ENCODE measurements around the gene DIRAS1.

Gene DIRAS1

DNA sequence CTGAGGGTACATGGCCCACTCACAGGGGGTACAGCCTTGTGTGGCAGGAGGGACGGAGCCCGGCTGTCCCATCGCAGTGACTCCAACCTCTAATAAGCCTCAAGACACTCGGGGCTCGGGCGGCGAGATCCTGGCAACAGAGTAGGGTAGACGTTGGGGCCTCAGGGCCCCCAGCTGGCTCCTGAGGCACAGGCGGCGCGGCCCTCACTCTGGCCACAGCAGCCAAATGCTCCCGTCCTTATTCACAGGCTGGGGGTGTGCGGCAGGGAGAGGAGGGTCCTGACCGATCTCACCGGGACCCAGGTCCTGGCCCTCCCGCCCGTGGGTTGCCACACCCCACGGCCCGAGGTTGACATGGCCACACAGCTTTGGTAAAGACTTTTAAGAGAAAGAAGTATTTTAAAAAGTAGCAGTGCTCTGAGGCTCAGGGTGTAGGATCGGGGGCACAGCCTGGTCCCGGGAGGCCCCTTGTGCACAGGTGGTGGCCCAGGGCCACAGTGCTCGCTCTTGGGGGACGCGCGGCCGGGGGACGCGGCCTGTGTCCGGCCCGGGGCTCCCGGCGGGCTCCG, 11.1 kb upstream of the DIRAS1 start:
- ChIA-PET POLR2A (no interaction called here), CTCF (no interaction called here)
- TF ChIP-seq HDGF (IDR thresholded peaks at IDR 0.05; ENCODE audit: borderline replicate concordance) (no peak), NFRKB (IDR thresholded peaks at IDR 0.05) (no peak), FOXK2 (IDR thresholded peaks at IDR 0.05) (no peak)
- DNase-seq (ENCODE audit: extremely low spot score): no peak

DNA sequence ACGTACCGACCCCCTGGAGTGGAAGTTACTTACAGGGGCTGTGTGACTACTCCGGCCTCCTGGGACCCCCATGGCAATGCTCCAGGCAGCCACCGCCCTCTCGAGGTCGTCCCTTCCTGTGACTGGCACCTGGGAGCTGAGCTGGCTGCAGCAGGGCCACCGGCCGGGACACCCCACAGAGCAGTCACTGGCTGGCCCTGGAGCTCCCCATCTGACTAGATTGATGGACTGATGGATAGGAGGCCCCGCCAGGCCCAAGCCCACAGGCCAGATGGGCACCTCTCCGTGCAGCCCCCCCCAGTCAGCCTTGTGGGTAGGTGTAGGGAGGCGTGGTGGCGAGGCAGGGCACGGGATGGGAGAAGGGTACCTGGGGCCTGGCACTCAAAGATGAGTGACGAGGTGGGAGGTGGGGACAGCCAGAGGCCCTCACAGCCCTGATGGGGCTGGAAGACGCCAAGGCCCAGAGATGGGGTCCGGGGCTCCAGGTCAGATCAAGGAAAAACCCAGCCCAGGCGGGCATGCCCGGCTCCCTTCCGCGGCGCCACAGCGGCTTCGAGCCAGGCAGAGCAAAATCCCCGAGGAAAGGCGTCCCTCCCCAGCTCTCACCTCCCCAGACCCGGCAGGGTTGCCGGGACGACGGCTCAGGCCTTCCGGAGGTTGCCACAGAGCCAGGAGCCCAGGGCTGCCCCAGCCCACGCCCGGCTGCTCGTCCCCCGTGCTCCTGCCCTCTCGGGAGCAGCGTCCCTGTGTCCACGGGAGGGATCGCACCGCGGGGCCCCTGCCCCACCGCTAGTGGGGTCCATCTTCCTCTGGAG, 10.2 kb upstream of the DIRAS1 start:
- CTCF ChIA-PET: no interaction called here
- DNase-seq (ENCODE audit: extremely low spot score): no peak
- TF ChIP-seq ARNT (IDR thresholded peaks at IDR 0.05) (no peak), FOXK2 (IDR thresholded peaks at IDR 0.05) (no peak), BHLHE40 (IDR thresholded peaks at IDR 0.05; ENCODE audit: borderline replicate concordance) (no peak), HDGF (IDR thresholded peaks at IDR 0.05; ENCODE audit: borderline replicate concordance) (no peak), CTBP1 (IDR thresholded peaks at IDR 0.05; ENCODE audit: borderline replicate concordance) (no peak), NFRKB (IDR thresholded peaks at IDR 0.05) (no peak), FOXM1 (IDR thresholded peaks at IDR 0.05; ENCODE audit: borderline replicate concordance) (no peak), SP1 (IDR thresholded peaks at IDR 0.05) (no peak), ELF4 (IDR thresholded peaks at IDR 0.05) (no peak), SUZ12 (IDR thresholded peaks at IDR 0.05) (no peak), TARDBP (IDR thresholded peaks at IDR 0.05) (no peak), L3MBTL2 (conservative IDR thresholded peaks at IDR 0.05) (no peak), ZNF384 (IDR thresholded peaks at IDR 0.05) (no peak), FOXA1 (IDR thresholded peaks at IDR 0.05) (no peak)
- TF ChIP-seq, protein P1, sequence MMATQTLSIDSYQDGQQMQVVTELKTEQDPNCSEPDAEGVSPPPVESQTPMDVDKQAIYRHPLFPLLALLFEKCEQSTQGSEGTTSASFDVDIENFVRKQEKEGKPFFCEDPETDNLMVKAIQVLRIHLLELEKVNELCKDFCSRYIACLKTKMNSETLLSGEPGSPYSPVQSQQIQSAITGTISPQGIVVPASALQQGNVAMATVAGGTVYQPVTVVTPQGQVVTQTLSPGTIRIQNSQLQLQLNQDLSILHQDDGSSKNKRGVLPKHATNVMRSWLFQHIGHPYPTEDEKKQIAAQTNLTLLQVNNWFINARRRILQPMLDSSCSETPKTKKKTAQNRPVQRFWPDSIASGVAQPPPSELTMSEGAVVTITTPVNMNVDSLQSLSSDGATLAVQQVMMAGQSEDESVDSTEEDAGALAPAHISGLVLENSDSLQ (IDR thresholded peaks at IDR 0.05): no peak
- POLR2A ChIA-PET: no interaction called here

DNA sequence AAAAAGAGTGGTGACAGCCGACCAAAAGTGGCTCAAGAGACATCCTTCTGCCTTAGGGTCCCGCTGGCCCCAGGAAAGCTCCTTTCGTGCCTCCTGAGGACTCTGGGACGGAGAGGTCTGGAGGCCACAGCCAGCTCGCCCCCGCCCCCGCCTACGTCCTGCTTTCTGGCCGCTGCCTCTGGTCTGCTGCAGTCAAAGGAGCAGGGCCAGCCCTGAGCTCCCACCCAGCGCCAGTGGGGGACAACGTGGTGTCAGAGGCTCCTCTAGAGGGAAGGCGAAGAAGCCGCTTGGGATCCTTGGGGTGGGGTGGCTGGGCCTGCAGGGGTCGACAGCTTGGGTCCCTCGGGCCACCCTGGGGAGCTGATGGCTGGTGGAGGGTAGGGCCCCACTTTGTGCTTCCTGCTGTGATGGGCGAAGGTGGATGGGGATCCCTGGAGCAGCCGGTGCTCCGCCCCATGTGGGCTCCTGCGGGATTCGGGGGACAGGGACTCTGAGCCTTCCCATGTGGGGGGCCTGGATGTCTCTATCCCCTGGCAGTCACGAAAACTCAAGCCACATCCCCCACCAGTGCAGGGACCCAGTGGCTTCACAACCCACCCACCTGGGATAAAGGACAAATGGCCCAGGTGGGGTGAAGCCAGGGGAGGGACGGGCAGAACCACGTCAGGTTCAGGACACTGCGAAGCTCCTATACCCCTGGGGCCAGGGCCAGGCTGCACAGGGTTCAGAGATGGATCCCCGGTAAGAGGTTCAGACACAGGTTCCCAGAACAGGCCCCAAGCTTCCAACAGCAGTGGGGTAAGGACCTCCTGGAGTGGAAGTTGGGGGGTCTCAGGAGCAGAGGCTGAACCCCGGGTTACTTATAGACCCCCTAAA, 9.0 kb upstream of the DIRAS1 start:
- CTCF ChIA-PET: no interaction called here

DNA sequence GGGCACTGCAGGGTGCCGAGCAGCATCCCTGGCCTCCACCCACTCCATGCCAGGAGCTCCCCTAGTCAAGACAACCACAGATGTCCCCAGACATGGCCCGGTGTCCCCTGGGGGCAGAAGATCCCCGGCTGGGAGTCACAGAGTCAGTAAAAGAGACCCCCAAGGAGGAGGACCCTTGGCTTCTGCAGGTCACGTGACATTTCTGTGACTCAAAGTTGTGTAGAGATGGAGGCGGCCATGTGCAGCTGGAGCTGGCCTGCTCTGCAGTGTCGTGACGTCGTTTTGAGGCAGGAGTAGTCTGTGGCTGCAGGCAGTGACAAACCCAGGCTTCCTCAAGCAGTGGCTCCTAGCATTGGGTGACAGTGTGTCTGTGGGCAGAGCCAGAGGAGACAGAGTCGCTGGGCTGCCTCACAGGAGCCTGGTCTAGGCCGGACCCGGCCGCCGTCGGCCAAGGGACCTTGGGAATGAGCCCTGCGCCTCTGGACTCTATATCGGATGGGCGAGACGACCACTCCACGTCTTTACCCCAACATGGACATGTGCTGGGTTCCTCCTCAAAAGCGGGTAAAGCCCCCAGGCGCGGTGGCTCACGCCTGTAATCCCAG, 7.7 kb upstream of the DIRAS1 start:
- CTCF ChIA-PET: no interaction called here
- no peak for DNase-seq (ENCODE audit: extremely low spot score)
- no peak for TF ChIP-seq FOXK2 (IDR thresholded peaks at IDR 0.05)
- no peak for TF ChIP-seq FOXM1 (IDR thresholded peaks at IDR 0.05; ENCODE audit: borderline replicate concordance)
- TF ChIP-seq SUZ12 (IDR thresholded peaks at IDR 0.05): no peak
- no peak for TF ChIP-seq ELF4 (IDR thresholded peaks at IDR 0.05)
- TF ChIP-seq, protein P1 (IDR thresholded peaks at IDR 0.05): no peak
- TF ChIP-seq ZNF384 (IDR thresholded peaks at IDR 0.05): no peak
- no peak for TF ChIP-seq ARNT (IDR thresholded peaks at IDR 0.05)
- no peak for TF ChIP-seq LEF1 (IDR thresholded peaks at IDR 0.05; ENCODE audit: borderline replicate concordance)
- TF ChIP-seq FOXA1 (IDR thresholded peaks at IDR 0.05): no peak
- TF ChIP-seq CTBP1 (IDR thresholded peaks at IDR 0.05; ENCODE audit: borderline replicate concordance): no peak
- no peak for TF ChIP-seq HDGF (IDR thresholded peaks at IDR 0.05; ENCODE audit: borderline replicate concordance)
- POLR2A ChIA-PET: no interaction called here

More for the DNA sequence above, 9.0 kb upstream of the DIRAS1 start:
- POLR2A ChIA-PET: interaction anchor here (1.0 to 1.3 kb wide), 2 partner anchors 9 to 10 kb away, joined by 3 read pairs; no protein-coding TSS in a partner anchor
- TF ChIP-seq SP1 (IDR thresholded peaks at IDR 0.05) (no peak), FOXM1 (IDR thresholded peaks at IDR 0.05; ENCODE audit: borderline replicate concordance) (no peak), HDGF (IDR thresholded peaks at IDR 0.05; ENCODE audit: borderline replicate concordance) (no peak)
- DNase-seq (ENCODE audit: extremely low spot score): no peak

- ChIA-PET POLR2A (interaction anchor here (0.6 kb wide), 1 partner anchor 12 kb away, joined by 3 read pairs; no protein-coding TSS in a partner anchor), CTCF (no interaction called here)
- TF ChIP-seq BHLHE40 (IDR thresholded peaks at IDR 0.05; ENCODE audit: borderline replicate concordance) (no peak), SP1 (IDR thresholded peaks at IDR 0.05) (no peak), LEF1 (IDR thresholded peaks at IDR 0.05; ENCODE audit: borderline replicate concordance) (no peak), L3MBTL2 (conservative IDR thresholded peaks at IDR 0.05) (no peak), ZNF384 (IDR thresholded peaks at IDR 0.05) (no peak), HDGF (IDR thresholded peaks at IDR 0.05; ENCODE audit: borderline replicate concordance) (no peak), FOXA1 (IDR thresholded peaks at IDR 0.05) (no peak), CTBP1 (IDR thresholded peaks at IDR 0.05; ENCODE audit: borderline replicate concordance) (no peak), TARDBP (IDR thresholded peaks at IDR 0.05) (no peak), SUZ12 (IDR thresholded peaks at IDR 0.05) (no peak)
- DNase-seq (ENCODE audit: extremely low spot score): no peak
These were observed 6.4 kb upstream of the DIRAS1 start for GRCh38 chr19:2727640-2727944.

DNA sequence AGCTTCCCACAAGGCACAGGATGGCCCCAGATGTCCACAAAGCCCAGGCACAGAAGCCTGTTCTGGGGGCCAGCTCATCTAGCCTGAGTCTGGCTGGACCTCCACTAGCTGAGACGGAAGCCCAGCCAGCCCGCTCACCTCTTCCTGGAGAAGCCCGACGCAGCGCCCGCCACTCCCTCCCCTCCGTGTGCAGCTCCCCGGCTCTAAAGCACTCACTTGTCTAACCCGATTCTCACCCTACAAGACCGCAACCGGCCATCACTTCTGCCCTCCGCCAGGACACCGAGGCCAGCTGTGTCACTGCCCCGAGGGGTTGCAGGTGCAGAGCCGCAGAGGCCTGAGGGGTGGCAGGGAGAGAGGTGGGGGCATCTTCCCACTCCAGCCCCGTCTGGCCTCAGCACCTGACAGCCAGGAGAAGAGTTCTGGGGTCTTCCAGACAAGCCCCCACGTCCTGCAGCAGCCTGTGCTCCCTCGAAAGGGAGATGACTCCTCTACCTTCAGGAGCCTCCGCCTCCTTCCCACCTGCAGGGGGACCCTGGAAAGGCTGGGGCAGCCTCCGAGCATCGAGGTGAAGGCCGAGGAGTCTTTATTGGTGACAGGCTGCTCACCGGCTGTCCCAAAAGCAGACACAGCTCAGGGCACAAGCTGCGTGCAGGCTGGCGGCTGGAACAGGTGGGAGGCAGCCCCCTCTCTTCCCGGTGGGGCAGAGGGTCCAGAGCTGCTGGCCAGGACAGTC, 5.9 kb upstream of the DIRAS1 start:
- no peak for DNase-seq (ENCODE audit: extremely low spot score)
- TF ChIP-seq ZNF384 (IDR thresholded peaks at IDR 0.05) (no peak), FOXA1 (IDR thresholded peaks at IDR 0.05) (no peak), NFRKB (IDR thresholded peaks at IDR 0.05) (no peak), FOXK2 (IDR thresholded peaks at IDR 0.05) (no peak), ELF4 (IDR thresholded peaks at IDR 0.05) (no peak), HDGF (IDR thresholded peaks at IDR 0.05; ENCODE audit: borderline replicate concordance) (no peak), TARDBP (IDR thresholded peaks at IDR 0.05) (no peak), ARNT (IDR thresholded peaks at IDR 0.05) (no peak), SUZ12 (IDR thresholded peaks at IDR 0.05) (no peak), CTBP1 (IDR thresholded peaks at IDR 0.05; ENCODE audit: borderline replicate concordance) (no peak)
- ChIA-PET CTCF (no interaction called here), POLR2A (interaction anchor here (0.6 kb wide), 1 partner anchor 12 kb away, joined by 3 read pairs; no protein-coding TSS in a partner anchor)
